Measurements from ENCODE around the gene SARS1. TPM values are rescaled to one million over a fixed set of nuclear protein-coding genes. Genes with fewer than 3 reads are reported as not detected.

SARS1 gene
- total RNA-seq, 2 experiments from 2014 or later = 277 to 290 TPM

DNA sequence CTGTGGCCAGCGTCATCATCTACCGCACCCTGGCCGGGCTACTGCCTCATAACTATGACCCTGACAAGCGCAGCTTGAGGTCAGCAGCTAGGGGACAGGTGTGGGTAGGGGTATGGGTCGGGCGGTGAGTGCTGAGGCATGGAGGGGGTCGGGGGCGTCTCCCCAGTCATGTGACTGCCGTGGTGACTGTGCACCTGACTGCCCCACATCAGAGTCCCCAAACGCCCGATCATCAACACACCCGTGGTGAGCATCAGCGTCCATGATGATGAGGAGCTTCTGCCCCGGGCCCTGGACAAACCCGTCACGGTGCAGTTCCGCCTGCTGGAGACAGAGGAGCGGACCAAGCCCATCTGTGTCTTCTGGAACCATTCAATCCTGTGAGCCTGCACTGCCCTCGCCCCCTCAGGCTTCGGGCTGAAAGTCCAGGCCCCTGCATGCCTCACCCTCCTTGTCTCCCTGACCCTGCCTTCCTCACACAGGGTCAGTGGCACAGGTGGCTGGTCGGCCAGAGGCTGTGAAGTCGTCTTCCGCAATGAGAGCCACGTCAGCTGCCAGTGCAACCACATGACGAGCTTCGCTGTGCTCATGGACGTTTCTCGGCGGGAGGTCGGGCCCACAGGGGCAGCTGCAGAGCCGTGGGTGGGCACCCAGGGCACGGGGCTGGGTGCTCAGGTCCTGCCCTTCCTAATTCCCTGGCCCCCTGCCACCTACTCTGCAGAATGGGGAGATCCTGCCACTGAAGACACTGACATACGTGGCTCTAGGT is 55.7 kb downstream of the SARS1 start:
- Histone ChIP-seq H3K9me3 (ENCODE audit: low read length) (no peaks in the 10 kb centered on the region), H3K4me1 (ENCODE audit: insufficient read depth, low read length, poor library complexity, severe bottlenecking) (no peaks in the 10 kb centered on the region), H4K20me1 (ENCODE audit: insufficient read depth, low read length) (no peaks in the 10 kb centered on the region), H2AFZ (ENCODE audit: low read length) (no peak overlapping the region), H3K9me2 (ENCODE audit: insufficient read depth, low read length) (no peaks in the 10 kb centered on the region), H3K4me2 (ENCODE audit: low read length) (no peak overlapping the region), H3K27ac (ENCODE audit: low read depth, low read length, poor library complexity, severe bottlenecking) (no peak overlapping the region), H3K36me3 (ENCODE audit: insufficient read depth, low read length) (no peaks in the 10 kb centered on the region), H3K4me3 (ENCODE audit: low read depth, low read length, poor library complexity, severe bottlenecking) (no peak overlapping the region), H3K79me2 (ENCODE audit: insufficient read depth, low read depth, low read length) (no peaks in the 10 kb centered on the region)
- POLR2A ChIA-PET = no interaction called here
- no peak for DNase-seq (ENCODE audit: low spot score)
- no TSS peak for BruUV-seq (replicated peaks)
- intact Hi-C loops (cut with micrococcal nuclease; ENCODE audit: unreplicated experiment) = no loop called here
- CTCF ChIA-PET (ENCODE audit: unreplicated experiment) = no interaction called here
- TF ChIP-seq, protein P1, sequence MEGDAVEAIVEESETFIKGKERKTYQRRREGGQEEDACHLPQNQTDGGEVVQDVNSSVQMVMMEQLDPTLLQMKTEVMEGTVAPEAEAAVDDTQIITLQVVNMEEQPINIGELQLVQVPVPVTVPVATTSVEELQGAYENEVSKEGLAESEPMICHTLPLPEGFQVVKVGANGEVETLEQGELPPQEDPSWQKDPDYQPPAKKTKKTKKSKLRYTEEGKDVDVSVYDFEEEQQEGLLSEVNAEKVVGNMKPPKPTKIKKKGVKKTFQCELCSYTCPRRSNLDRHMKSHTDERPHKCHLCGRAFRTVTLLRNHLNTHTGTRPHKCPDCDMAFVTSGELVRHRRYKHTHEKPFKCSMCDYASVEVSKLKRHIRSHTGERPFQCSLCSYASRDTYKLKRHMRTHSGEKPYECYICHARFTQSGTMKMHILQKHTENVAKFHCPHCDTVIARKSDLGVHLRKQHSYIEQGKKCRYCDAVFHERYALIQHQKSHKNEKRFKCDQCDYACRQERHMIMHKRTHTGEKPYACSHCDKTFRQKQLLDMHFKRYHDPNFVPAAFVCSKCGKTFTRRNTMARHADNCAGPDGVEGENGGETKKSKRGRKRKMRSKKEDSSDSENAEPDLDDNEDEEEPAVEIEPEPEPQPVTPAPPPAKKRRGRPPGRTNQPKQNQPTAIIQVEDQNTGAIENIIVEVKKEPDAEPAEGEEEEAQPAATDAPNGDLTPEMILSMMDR (conservative IDR thresholded peaks at IDR 0.05; ENCODE audit: low read length) = no peak
- no peak for TF ChIP-seq EZH2phosphoT487 (IDR thresholded peaks at IDR 0.05; ENCODE audit: borderline replicate concordance, low read depth, low read length)

- ChIA-PET POLR2A (no interaction called here), CTCF (ENCODE audit: unreplicated experiment) (no interaction called here)
- Histone ChIP-seq H3K9me2 (ENCODE audit: insufficient read depth, low read length) (no peaks in the 10 kb centered on the region), H2AFZ (ENCODE audit: low read length) (no peak overlapping the region), H3K27ac (ENCODE audit: low read depth, low read length, poor library complexity, severe bottlenecking) (no peak overlapping the region), H3K4me1 (ENCODE audit: insufficient read depth, low read length, poor library complexity, severe bottlenecking) (no peaks in the 10 kb centered on the region), H3K79me2 (ENCODE audit: insufficient read depth, low read depth, low read length) (no peaks in the 10 kb centered on the region), H4K20me1 (ENCODE audit: insufficient read depth, low read length) (no peaks in the 10 kb centered on the region), H3K9me3 (ENCODE audit: low read length) (no peaks in the 10 kb centered on the region), H3K4me3 (ENCODE audit: low read depth, low read length, poor library complexity, severe bottlenecking) (no peak overlapping the region), H3K36me3 (ENCODE audit: insufficient read depth, low read length) (no peaks in the 10 kb centered on the region), H3K4me2 (ENCODE audit: low read length) (no peak overlapping the region)
- TF ChIP-seq EZH2phosphoT487 (IDR thresholded peaks at IDR 0.05; ENCODE audit: borderline replicate concordance, low read depth, low read length) = no peak
- TF ChIP-seq, protein P1 (conservative IDR thresholded peaks at IDR 0.05; ENCODE audit: low read length) = no peak
- no TSS peak for BruUV-seq (replicated peaks)
- intact Hi-C loops (cut with micrococcal nuclease; ENCODE audit: unreplicated experiment) = no loop called here
- DNase-seq (ENCODE audit: low spot score) = no peak
Measured at GRCh38 chr1:109269981-109270622, 56.4 kb downstream of the SARS1 start.
